ENCODE data around the gene SYNPO2. TPM values are rescaled to one million over a fixed set of nuclear protein-coding genes. Genes with fewer than 3 reads are reported as not detected.

The SYNPO2 gene
- total and polyA plus RNA-seq, 2 of the 13 experiments (the other 11 are each of a cell fraction or from before 2014, with no cell fraction given): not detected

- H3K4me3 ChIP-seq (replicated peaks in 1 of 3; ENCODE audit: insufficient read depth in 1 of 3, low read depth in 2 of 3, low read length in 3 of 3): no peak overlapping the region
- ATAC-seq (no peak), FAIRE-seq (no peak), DNase-seq (ENCODE audit: low spot score) (no peak)
- intact Hi-C loops (cut with micrococcal nuclease; ENCODE audit: unreplicated experiment) (no loop called here), in situ Hi-C loops (cut with HindIII; ENCODE audit: extremely low pct_ligation_motif_present, low pct_unique_long_range_greater_than_20kb) (no loop called here)
- POLR2A ChIA-PET: no interaction called here
- no peaks in the 10 kb centered on the region for H3K27me3 ChIP-seq (ENCODE audit: control insufficient read depth in 1 of 2, insufficient read depth in 2 of 2, low read length in 2 of 2)
- BruUV-seq (replicated peaks): no TSS peak
- 45% methylated on average over 9 of the region's 10 CpGs for WGBS (ENCODE audit: low lambda C conversion rate)
- H3K4me2 ChIP-seq (ENCODE audit: low read depth, low read length): no peak overlapping the region
- H3K79me2 ChIP-seq (ENCODE audit: insufficient read depth, low read length): no peaks in the 10 kb centered on the region
- CTCF ChIA-PET (ENCODE audit: low intra/inter-chr PET ratio, low total read pairs): no interaction called here
- H3K36me3 ChIP-seq (replicated peaks in 1 of 2; ENCODE audit: control insufficient read depth in 1 of 2, insufficient read depth in 2 of 2, low read length in 2 of 2): no peaks in the 10 kb centered on the region
- H3K9me3 ChIP-seq (ENCODE audit: low read length): no peaks in the 10 kb centered on the region
- no peak overlapping the region for H2AFZ ChIP-seq (ENCODE audit: low read length)
- H3K9ac ChIP-seq (ENCODE audit: insufficient read depth, low read depth, low read length): no peak overlapping the region
- no peak for TF ChIP-seq CENPT (CRISPR knock-in tag; IDR thresholded peaks at IDR 0.05; ENCODE audit: low read depth)
- no peak for TF ChIP-seq MAFK (conservative IDR thresholded peaks at IDR 0.05 in 1 of 2, IDR thresholded peaks at IDR 0.05 in 1 of 2; ENCODE audit: low read length in 2 of 2)
- no peak for TF ChIP-seq HNF1A (IDR thresholded peaks at IDR 0.05; ENCODE audit: low read depth)
- no peak for TF ChIP-seq HNF1A (CRISPR knock-in tag; IDR thresholded peaks at IDR 0.05; ENCODE audit: borderline replicate concordance)
- no peak for TF ChIP-seq RXRB (CRISPR knock-in tag; IDR thresholded peaks at IDR 0.05; ENCODE audit: borderline replicate concordance)
- TF ChIP-seq ZNF275 (CRISPR knock-in tag; IDR thresholded peaks at IDR 0.05; ENCODE audit: borderline replicate concordance): no peak
- no peaks in the 10 kb centered on the region for H3K4me1 ChIP-seq (ENCODE audit: insufficient read depth, low read length)
- H4K20me1 ChIP-seq (ENCODE audit: insufficient read depth, low read length): no peaks in the 10 kb centered on the region
- H3K27ac ChIP-seq (ENCODE audit: extremely low read length, insufficient read depth, low read length): no peak overlapping the region
Measured at GRCh38 chr4:119053997-119054396, 165.3 kb downstream of the SYNPO2 start.

Data from HepG2 (cell line).